Right ventricle myocardium inferior (tissue), 1 donor: ENCODE data around the gene ABCG5. TPM values are rescaled to one million over a fixed set of nuclear protein-coding genes. Genes with fewer than 3 reads are reported as not detected.

ENCODE experiments used
- ATAC-seq: fragments of 200-7000 bp; cut with Tn5 transposase; one replicate; pipeline ENCODE4 v1.9.1; 2020; ENCODE audit warnings: mild to moderate bottlenecking, moderate library complexity
- DNase-seq: peaks from one replicate; pipeline ENCODE4 v3.0.0; 2021; ENCODE audit errors: missing footprints
- intact Hi-C: fragments of 100-400 bp; cut with DNase I; formaldehyde crosslinking; loops from one replicate; pipeline ENCODE4 v1.11.0; 2022
- total RNA-seq: library from RNA; stranded (reverse); fragmentation: NEBNext Ultra II Directional; extraction: Animal tissue kit (Norgen Biotek cat#: 25700); gene quantifications from one replicate; pipeline ENCODE4 v1.2.1, GENCODE V29; 2021
- donor health status: DM: no; HTN: yes; CAD: no; lungs with severe emphysema.

ABCG5 gene
- total RNA-seq, 1 donor from 2014 or later: not detected

DNA sequence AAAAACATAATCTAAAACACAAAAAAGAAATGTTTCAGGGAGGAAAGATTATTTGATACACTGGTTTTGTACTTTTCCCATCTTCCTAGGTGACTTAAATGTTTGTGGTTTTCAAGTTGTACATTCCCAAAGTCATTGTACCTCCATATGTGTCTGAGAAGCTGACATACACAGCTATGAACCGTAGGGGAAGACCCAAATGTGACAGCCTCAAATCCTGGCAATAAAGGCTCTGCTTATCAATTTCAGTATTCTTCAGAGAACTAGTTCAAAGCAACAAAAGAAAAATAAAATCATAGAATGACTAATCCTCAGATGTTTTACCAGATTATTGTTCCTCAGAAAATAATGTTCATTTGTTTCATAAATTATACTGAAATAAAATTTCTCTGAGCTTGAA, 62.3 kb downstream of the ABCG5 start:
- intact Hi-C loops: no loop called here
- DNase-seq (no peak), ATAC-seq (no peak)

GRCh38 chr2:43774617-43775016, 64.0 kb downstream of the ABCG5 start:
- ATAC-seq (no peak), DNase-seq (no peak)
- intact Hi-C loops: no loop called here

DNA sequence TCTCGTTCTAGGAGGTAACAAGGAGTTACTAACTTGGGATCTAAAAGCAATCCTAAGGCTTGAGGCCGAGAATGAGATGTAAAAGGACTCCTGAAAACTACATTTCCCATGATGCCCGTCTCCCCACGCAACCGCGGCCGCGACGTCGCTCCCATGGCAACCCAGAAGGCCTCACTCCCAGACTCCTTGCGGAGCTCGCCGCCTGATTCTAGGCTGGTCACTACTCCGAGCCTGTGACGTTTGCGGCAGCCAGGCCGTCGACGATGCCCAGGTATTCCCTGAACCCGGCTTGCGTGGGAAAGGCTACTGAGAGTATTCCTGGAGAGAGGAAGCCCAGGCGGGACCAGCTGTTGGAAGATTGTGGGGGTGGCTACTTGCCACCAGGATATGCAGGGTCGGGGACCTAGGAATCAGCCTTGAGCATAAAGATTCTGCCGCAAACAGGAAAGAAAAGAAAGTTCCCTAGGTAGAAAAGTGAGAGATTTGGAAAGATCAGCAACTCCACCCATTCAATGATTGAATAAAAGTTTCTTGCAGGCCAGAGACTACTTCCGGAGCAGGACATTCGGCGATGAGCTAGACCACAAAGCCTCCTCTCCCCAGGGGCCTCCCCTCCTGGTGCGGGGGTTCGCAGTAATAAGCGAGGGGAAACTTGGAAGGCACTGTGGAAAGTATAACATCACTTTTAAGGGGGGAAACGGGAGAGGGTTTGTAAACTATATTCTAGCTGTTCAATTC, 64.6 kb downstream of the ABCG5 start, which contains the start of gene DYNC2LI1:
Gene DYNC2LI1 (plus strand): TSS at position 164 of the 738 bp plus-strand sequence. CDS start 100 bp downstream, at position 264.
- DNase-seq: peak; percentile 95
- intact Hi-C loops: no loop called here

GRCh38 chr2:43766006-43766405, 72.6 kb downstream of the ABCG5 start:
- intact Hi-C loops: no loop called here
- no peak for ATAC-seq
- DNase-seq: no peak

More for the DNA sequence above, 64.6 kb downstream of the ABCG5 start, which contains the start of gene DYNC2LI1:
- peak; percentile 98 for ATAC-seq

DNA sequence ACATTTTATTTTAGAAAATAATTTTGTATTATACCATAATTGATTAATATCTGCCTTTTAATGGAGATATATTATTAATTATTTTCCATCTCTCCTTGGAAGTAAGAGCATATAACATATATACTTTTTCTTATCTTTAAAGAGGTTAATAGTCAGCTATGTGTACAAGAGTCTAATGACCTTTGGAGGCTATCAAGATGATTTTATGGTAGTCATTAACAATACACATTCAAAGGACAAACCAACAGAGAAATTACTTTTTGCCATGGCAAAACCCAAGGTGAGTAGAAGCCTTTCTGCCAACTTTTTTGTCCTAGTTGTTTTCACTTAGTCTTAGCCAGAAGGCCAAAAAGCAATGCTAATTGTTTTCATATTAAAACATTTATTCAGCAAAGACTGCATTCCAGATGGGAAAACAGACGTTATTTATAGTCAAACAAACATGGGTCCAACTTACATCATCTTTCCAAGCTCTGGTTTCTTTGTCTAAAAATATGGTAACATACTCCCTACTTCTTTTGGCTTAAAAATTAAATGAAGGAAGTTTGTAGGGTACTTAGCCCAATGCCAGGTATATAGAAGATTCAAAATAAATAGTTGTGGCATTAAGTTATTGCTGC, 74.4 kb downstream of the ABCG5 start:
- intact Hi-C loops: no loop called here
- DNase-seq: no peak
- no peak for ATAC-seq

- no peak for ATAC-seq
- no peak for DNase-seq
- intact Hi-C loops: no loop called here
These were observed 75.5 kb downstream of the ABCG5 start for GRCh38 chr2:43763091-43763490.

Other genes starting within 250 kb of the ABCG5 start
- gene THADA, start 242.8 kb downstream of the ABCG5 start, total RNA-seq: 10.5 TPM
- gene PLEKHH2, start 201.6 kb downstream of the ABCG5 start, total RNA-seq: 1.1 TPM
- 0.62 TPM for gene C1GALT1C1L, start 162.4 kb downstream of the ABCG5 start, total RNA-seq
- gene DYNC2LI1, start 64.8 kb downstream of the ABCG5 start, total RNA-seq: 6.7 TPM
- 0.32 TPM for gene ABCG8, start 132 bp upstream of the ABCG5 start, total RNA-seq
- 83.9 TPM for gene LRPPRC, start 157.2 kb upstream of the ABCG5 start, total RNA-seq